AG10803 (cell line): ENCODE data around the gene PLEKHG2.

Experiments
- DNase-seq: peaks from one replicate; pipeline ENCODE4 v3.0.0; 2010; ENCODE audit warnings: low read depth
- H3K4me3 ChIP-seq: 2 replicates; pipeline ENCODE4 v1.5.1; 2011; ENCODE audit warnings: mild to moderate bottlenecking, low read length, control low read depth
- TF ChIP-seq, protein P1 (sequence below): conservative IDR thresholded peaks from 2 replicates; pipeline ENCODE4 v1.5.1; 2011; ENCODE audit warnings: mild to moderate bottlenecking, low read length, control low read depth, inconsistent platforms

Gene PLEKHG2

DNA sequence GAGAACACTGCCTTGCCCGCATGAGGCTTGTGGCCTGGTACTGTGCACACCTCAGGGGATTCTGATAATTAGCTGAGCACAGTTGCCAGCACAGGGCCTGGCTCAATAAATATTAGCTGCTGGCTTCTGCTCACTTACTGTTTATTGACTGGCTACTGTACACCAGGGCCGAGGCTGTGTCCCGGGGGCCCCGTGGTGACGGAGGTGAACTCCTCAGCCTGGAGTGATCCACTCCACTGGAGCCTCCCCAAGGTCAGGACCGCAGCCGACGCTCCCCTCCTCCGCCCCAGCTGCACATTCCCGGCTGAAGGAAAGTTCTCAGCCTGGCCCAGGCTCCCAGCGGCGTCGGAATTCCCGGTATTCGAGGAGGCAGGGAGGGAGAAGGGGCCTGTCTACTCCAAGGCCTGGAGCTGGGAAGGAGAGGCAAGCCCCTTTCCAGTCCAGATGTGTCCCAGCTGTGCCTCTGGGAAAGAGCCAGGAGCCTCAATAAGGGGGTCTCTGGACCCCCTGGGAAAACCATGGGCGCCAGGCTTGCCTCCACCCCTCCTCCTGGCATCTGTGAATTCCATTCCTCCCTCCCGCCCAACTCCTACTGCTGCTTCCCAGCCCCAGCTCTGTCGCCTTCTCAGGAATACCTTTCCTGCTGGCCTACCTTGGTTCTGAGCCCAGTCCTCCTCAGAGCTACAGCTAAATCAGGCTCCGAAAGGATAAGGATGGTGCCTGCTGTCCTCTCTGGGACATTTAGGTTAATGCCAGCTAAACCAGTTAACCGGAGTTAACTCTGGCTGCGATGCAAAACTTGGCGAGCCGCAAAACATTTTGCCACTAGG, 16.0 kb downstream of the PLEKHG2 start:
- peak overlapping the region; percentile 20; the same call in 1 of the 2 replicates for H3K4me3 ChIP-seq
- peak; percentile 93 for DNase-seq
- TF ChIP-seq, protein P1, sequence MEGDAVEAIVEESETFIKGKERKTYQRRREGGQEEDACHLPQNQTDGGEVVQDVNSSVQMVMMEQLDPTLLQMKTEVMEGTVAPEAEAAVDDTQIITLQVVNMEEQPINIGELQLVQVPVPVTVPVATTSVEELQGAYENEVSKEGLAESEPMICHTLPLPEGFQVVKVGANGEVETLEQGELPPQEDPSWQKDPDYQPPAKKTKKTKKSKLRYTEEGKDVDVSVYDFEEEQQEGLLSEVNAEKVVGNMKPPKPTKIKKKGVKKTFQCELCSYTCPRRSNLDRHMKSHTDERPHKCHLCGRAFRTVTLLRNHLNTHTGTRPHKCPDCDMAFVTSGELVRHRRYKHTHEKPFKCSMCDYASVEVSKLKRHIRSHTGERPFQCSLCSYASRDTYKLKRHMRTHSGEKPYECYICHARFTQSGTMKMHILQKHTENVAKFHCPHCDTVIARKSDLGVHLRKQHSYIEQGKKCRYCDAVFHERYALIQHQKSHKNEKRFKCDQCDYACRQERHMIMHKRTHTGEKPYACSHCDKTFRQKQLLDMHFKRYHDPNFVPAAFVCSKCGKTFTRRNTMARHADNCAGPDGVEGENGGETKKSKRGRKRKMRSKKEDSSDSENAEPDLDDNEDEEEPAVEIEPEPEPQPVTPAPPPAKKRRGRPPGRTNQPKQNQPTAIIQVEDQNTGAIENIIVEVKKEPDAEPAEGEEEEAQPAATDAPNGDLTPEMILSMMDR, result peak; percentile 20

DNA sequence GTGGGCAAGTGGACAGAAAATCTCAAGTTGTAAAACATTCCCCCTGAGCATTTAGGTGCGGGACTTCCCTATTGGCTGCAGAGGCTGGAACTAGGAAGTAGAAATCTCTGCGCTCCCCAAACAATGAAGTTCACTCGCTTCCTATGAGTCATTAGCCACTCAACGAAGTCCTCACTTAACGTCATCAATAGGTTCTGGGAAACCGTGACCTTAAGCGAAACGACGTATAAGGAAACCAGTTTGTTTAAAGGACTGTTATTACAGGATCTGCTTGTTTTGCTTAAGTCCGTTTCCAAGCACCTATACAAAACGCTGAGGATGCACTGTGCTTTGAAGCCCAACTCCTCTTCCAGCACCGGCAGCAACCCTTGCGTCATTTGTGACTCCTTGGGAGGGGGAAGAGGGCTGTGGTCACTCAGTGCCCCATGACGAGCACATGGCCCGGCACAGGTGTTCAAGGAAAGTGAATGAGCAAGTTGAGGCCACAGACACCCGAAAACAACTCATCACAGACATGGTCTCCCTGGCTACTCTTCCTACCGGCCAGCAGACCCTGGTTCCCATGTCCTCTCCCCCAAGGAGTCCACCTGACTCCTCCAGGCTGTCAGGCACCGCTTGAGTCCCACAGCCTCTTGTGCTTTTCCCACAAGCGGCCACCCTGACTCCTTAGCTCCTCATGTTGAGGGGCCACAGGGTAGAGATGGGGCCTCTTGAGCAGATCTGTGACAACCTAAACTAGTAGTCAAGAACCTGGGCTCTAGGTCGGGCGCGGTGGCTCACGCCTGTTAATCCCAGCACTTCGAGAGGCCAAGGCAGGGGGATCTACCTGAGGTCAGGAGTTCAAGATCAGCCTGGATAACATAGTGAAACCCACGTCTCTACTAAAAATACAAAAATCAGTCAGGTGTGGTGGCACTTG, 18.5 kb downstream of the PLEKHG2 start:
- DNase-seq, result peak; percentile 19
- H3K4me3 ChIP-seq, result no peak overlapping the region

DNA sequence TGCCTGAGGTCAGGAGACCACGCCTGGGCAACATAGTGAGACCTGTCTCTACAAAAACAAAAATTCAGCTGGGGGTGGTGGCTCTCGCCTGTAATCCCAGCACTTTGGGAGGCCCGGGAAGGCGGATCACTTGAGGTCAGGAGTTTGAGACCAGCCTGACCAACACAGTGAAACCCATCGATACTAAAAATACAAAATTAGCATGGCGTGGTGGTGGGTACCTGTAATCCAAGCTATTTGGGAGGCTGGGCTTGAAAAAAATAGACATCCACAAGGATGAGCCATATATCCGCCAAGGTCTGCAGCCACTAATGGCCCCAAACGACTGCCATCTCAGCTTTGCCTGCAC, 20.2 kb downstream of the PLEKHG2 start:
- no peak overlapping the region for H3K4me3 ChIP-seq

More for the DNA sequence above, 18.5 kb downstream of the PLEKHG2 start:
- TF ChIP-seq, protein P1, result no peak

DNA sequence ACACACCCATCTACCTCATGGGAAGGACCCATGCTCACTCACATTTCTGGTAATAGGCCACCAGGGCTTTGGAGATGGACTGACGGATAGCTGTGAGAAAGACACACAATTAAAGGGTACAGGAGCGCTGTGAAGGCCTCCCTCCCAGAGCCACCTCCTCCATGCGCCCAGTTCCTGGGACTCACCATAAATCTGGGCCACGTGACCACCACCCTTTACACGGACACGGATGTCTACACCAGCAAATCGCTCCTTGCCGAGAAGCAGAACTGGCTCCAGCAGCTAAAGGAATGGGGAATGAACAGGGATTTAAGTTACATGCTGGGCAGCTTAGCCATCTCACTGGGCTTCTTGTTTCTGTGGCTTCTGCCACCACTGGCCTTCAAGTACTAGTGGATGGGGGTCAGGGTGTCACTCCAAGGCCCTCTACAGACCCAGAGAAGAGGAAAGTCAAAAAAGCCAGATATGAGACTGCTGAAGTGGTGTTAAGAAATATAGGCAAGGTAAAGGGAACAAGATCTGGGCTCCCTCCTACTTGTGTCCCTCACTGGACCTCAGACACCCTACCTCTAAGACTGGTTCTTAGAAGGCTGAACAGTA, 21.1 kb downstream of the PLEKHG2 start:
- no peak overlapping the region for H3K4me3 ChIP-seq
- TF ChIP-seq, protein P1, result no peak
- no peak for DNase-seq

More for the DNA sequence above, 20.2 kb downstream of the PLEKHG2 start:
- no peak for DNase-seq
- TF ChIP-seq, protein P1, result no peak

DNA sequence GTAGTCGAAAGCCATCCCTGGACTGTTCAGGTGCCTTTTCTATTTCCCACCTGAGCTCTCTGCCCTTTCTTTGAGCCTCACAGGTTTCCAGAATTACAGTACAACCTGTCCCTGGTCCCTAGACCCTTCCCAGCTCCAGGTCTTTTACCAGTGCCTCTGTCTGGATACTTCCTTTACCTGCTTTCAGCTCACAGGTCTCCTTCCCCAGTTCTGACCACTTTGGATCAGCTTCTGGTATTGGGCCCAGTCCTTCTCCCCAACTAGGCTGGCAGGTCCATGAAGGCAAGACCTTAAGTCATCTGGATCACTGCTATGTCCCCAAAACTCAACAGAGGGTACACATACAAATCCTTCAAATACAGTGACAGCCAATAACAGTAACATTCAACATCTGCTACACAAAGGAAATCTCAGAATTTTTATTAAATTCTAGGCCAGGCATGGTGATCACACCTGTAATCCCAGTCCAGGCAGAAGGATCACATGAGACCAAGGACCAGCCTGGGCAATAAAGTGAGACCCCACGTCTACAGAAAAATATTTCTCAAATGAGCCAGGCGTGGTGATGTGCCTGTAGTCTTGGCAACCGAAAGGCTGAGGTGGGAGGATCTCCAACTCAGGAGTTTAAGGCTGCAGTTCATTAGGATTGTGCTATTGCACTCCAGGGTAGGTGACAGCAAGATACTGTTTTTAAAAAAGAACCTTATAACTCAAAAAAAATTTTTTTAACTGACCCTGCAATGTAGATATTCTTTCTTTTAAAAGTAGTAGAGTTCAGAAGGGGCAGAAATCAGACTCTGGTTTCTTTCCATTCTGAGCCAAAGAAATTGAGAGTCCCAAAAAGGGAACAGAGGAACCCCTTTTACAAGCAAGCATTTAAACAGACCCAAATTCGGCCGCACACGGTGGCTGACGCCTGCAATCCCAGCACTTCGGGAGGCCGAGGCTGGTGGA, 21.9 kb downstream of the PLEKHG2 start:
- TF ChIP-seq, protein P1, result no peak
- peak; percentile 16 for DNase-seq
- peak overlapping the region; percentile 99 for H3K4me3 ChIP-seq

DNA sequence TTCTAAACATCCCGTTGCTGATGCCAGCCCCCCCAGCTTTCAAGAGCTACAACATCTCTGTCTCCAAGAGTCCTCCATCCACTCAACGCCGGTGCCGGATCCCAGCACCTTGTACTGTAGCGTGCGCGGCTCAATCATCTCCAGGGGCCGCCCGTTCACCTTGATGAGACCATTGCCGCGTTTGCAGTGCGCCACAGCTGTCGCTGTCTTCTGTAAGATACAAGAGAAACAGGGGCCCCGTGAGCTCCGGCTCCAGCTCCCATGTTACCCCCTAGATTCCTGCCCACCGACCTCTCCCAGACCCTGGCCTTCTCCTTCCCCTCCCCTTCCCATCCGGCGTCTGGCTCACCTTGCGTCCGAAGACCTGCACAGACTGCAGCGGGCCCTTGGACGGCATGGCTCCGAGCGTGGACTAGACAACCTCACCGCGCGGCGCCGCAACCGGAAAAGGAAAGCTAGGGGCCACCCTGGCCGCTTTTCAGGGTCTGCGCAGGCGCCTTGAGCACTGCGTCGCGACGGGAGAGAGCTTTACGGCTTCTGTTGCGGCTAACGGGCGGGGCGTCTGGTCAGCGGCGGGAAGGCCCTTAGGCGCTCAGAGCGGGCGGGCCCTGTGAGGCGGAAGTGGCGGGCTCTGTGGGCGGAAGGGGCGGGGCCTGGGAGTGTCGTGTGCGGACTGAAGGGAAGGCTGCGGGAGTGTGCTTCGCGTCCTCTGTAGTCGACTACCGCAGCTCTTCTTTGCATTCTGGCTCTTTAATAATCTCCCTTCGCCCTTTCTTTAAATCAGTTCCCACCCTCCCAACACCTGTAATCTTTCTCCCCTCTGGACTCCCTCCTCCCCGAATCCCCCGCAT, 23.3 kb downstream of the PLEKHG2 start, which contains the start of gene RPS16:
RPS16 (minus strand) TSS at position 451 of the 851 bp plus-strand sequence; CDS start at position 397, 54 bp downstream.
- peak within 1 kb of the TSS; percentile 99 for H3K4me3 ChIP-seq
- DNase-seq, result peak; percentile 97
- TF ChIP-seq, protein P1, result no peak
